Aorta (tissue), 5 donors: Measurements from ENCODE around the gene COTL1. TPM values are rescaled to one million over a fixed set of nuclear protein-coding genes. Genes with fewer than 3 reads are reported as not detected.
A peak's percentile ranks its signal among the peaks of the same experiment; 100 is the strongest.
"Not testable (repeated sequence)": the region's sequence is repeated elsewhere in the genome, so short reads cannot be mapped to it uniquely, and the experiment has no call there.

Experiments
- ATAC-seq: fragments of 200-7000 bp; cut with Tn5 transposase; one replicate; pipeline ENCODE4 v1.9.1; 2022; ENCODE audit warnings: moderate library complexity; ENCODE audit not compliant: low FRiP score
- DNase-seq, 2 donors: peaks; one replicate each; pipeline ENCODE4 v3.0.0-alpha.2; 2020
- H3K27ac ChIP-seq, 2 donors: one replicate each; pipeline ENCODE4 v1.5.1; 2013; ENCODE audit warnings: low read length in 2 of 2, mild to moderate bottlenecking in 2 of 2, moderate library complexity in 2 of 2, control low read depth in 1 of 2, inconsistent platforms in 1 of 2, low read depth in 1 of 2
- H3K27me3 ChIP-seq, 2 donors: one replicate each; pipeline ENCODE4 v1.6.1; 2013; ENCODE audit warnings: control low read depth in 1 of 2, low read length in 1 of 2, mild to moderate bottlenecking in 1 of 2, moderate library complexity in 1 of 2; ENCODE audit not compliant: insufficient read depth in 2 of 2, control insufficient read depth in 1 of 2
- H3K36me3 ChIP-seq, 2 donors: one replicate each; pipeline ENCODE4 v1.6.1; 2013; ENCODE audit warnings: control low read depth in 1 of 2, low read length in 1 of 2, mild to moderate bottlenecking in 1 of 2; ENCODE audit not compliant: insufficient read depth in 2 of 2, control insufficient read depth in 1 of 2
- H3K4me1 ChIP-seq, 2 donors: one replicate each; pipeline ENCODE4 v1.6.1; 2013; ENCODE audit warnings: low read length in 2 of 2, control low read depth in 1 of 2, mild to moderate bottlenecking in 1 of 2, moderate library complexity in 1 of 2; ENCODE audit not compliant: insufficient read depth in 2 of 2, control insufficient read depth in 1 of 2
- H3K4me3 ChIP-seq, 2 donors: one replicate each; pipeline ENCODE4 v1.5.1; 2013; ENCODE audit warnings: low read length in 2 of 2, control low read depth in 1 of 2, mild to moderate bottlenecking in 1 of 2
- H3K9me3 ChIP-seq: one replicate; pipeline ENCODE4 v1.6.1; 2013; ENCODE audit warnings: mild to moderate bottlenecking, low read length; ENCODE audit not compliant: control insufficient read depth
- WGBS, 2 donors: extraction: QIAGEN DNeasy Blood & Tissue Kit; methylation state at CpG; one replicate each; pipeline ENCODE4 v1.1.7; 2013; 5-methylcytosine and 5-hydroxymethylcytosine counted together
- intact Hi-C, 2 donors: fragments of 100-400 bp; cut with DNase I; formaldehyde crosslinking; loops; one replicate each; pipeline versions ENCODE4 v1.14.2 to v1.15.0; 2022
- polyA plus RNA-seq, 2 donors: library from polyadenylated mRNA; stranded (reverse); fragments of 200-250 nt; gene quantifications; one replicate each; pipeline ENCODE4 v1.2.3, GENCODE V29; 2013
- total RNA-seq, 2 donors: library from RNA; stranded (reverse); fragmentation: NEBNext Ultra II Directional; extraction: Animal tissue kit (Norgen Biotek cat#: 25700); gene quantifications; one replicate each; pipeline ENCODE4 v1.2.1, GENCODE V29; 2021
- donor health status: healthy with polysubstance abuse.
- donor health status: Bipolar disorder and iron deficiency.
- donor health status: DM: no; HTN: no; CAD: no.
- donor health status: DM: no; HTN: no; CAD: no.
- donor health status: DM: yes; HTN: yes; CAD: no.

Gene COTL1
- total and polyA plus RNA-seq, 4 donors, result 22.8 to 69.9 (median 60.0) TPM

DNA sequence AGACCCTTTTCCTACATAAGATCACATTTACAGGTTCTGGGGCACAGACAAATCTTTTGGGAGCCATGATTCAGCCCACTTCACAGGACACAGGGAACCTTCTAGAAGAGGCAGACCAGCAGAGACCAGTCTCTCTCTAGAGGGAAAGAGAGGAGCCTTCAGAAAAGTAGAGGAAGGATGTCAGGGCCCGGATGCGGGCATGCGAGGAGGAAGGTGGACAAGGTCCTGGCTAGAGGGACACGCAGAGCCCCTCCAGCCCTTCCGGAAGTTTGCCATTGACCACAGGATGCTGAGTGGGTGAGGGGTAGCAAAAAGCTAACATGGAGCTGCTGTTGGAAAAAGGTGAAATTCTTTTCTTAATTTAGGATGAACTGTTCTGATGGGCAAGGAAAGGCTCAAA is 57.6 kb downstream of the COTL1 start:
- Histone ChIP-seq H3K27me3 (no peaks in the 10 kb centered on the region), H3K36me3 (no peaks in the 10 kb centered on the region), H3K9me3 (no peaks in the 10 kb centered on the region), H3K27ac (no peak overlapping the region), H3K4me1 (no peaks in the 10 kb centered on the region), H3K4me3 (no peak overlapping the region)
- ATAC-seq, result no peak
- intact Hi-C loops, result no loop called here
- DNase-seq, result no peak
- 91 to 95% methylated on average over 5 of the region's 5 CpGs for WGBS, 2 donors

- 90 to 91% methylated on average over 14 of the region's 14 CpGs for WGBS, 2 donors
- ATAC-seq, result no peak
- no peak overlapping the region for H3K4me3 ChIP-seq
- H3K9me3 ChIP-seq, result no peaks in the 10 kb centered on the region
- no peak for DNase-seq
- no peaks in the 10 kb centered on the region for H3K27me3 ChIP-seq
- H3K4me1 ChIP-seq, result no peaks in the 10 kb centered on the region
- intact Hi-C loops, result no loop called here
- H3K27ac ChIP-seq, result no peak overlapping the region
- no peaks in the 10 kb centered on the region for H3K36me3 ChIP-seq
Observed at GRCh38 chr16:84559311-84559932, 58.5 kb downstream of the COTL1 start.

- H3K36me3 ChIP-seq, H3K4me3 ChIP-seq, H3K27me3 ChIP-seq, DNase-seq, intact Hi-C loops, H3K27ac ChIP-seq, H3K4me1 ChIP-seq, ATAC-seq, H3K9me3 ChIP-seq: not testable (repeated sequence)
- WGBS, 2 donors, result 95 to 97% methylated on average over 5 of the region's 5 CpGs
Observed at GRCh38 chr16:84558850-84559249, 59.0 kb downstream of the COTL1 start.

DNA sequence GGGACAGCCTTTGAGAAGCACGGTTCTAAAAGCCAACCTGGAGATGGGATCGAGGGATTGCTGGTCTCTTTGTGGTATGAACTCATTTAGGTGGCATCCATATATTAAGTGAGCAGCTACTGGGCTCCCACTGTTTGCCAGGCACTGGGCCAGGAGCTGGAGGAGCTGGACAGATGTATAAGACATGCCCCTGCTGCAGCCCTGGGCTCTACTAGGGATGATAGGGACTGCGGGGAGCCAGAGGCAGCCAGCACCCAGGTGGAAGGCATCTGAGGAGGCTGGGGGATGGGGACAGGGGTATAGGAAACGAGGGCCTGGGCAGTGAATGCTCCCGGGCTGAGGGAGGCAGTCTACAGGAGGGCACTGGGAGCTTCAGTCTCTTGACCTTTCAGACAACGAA is 60.4 kb downstream of the COTL1 start:
- Histone ChIP-seq H3K27ac (no peak overlapping the region), H3K9me3 (no peaks in the 10 kb centered on the region), H3K36me3 (no peaks in the 10 kb centered on the region), H3K4me1 (no peaks in the 10 kb centered on the region), H3K4me3 (no peak overlapping the region), H3K27me3 (no peaks in the 10 kb centered on the region)
- DNase-seq (no peak), ATAC-seq (no peak)
- intact Hi-C loops, result no loop called here
- WGBS, 2 donors, result 67% methylated on average over 6 of the region's 6 CpGs

GRCh38 chr16:84557059-84557458 is 60.8 kb downstream of the COTL1 start:
- intact Hi-C loops, result no loop called here
- H3K4me3 ChIP-seq, result no peak overlapping the region
- 47 to 49% methylated on average over 6 of the region's 6 CpGs for WGBS, 2 donors
- no peaks in the 10 kb centered on the region for H3K9me3 ChIP-seq
- no peak for DNase-seq
- no peaks in the 10 kb centered on the region for H3K27me3 ChIP-seq
- no peak overlapping the region for H3K27ac ChIP-seq
- H3K4me1 ChIP-seq, result no peaks in the 10 kb centered on the region
- ATAC-seq, result no peak
- no peaks in the 10 kb centered on the region for H3K36me3 ChIP-seq

DNA sequence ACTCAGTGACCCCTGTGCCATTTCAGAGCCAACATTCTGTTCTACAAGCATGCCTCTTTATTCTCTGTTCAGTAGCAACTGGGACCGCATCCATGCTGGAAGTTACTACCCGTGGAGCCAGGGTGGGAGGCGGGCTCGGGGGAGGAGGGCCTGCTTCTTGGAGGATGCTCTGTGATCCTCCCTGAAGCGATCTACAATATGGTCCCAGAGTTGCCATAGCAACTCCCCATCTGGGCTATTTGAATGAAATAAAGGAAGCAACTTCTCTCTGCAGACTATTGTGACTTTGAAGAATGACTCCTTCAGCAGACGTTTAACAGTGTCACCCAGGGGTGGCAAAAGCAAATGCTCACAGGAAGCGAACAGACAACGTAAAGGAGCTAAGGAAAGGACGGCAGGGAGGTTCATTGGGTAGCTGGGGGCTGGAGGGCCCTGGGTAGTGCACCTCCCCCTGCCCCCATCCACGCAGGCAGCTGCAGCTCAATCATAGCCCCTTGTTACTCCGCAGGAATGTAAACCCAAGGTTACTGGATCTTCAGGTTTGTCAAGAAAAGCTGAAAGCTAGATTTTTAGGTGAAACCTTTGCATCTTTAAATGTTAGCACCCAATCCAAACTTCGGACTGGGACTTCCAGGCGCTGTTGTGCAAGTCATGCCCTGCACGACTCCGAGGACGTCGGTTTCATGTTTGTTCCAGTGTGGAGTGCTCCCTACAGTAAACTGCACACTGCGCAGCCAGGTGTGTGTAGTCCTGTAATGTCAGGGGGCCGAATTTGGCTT is 62.3 kb downstream of the COTL1 start:
- H3K36me3 ChIP-seq, result no peaks in the 10 kb centered on the region
- H3K4me3 ChIP-seq, result no peak overlapping the region
- H3K4me1 ChIP-seq, result no peaks in the 10 kb centered on the region
- H3K9me3 ChIP-seq, result no peaks in the 10 kb centered on the region
- no peak for DNase-seq
- 59 to 66% methylated on average over 19 of the region's 19 CpGs for WGBS, 2 donors
- no peaks in the 10 kb centered on the region for H3K27me3 ChIP-seq
- intact Hi-C loops, result no loop called here
- no peak overlapping the region for H3K27ac ChIP-seq
- no peak for ATAC-seq

GRCh38 chr16:84554627-84555328 is 63.1 kb downstream of the COTL1 start:
- WGBS, 2 donors, result 94 to 96% methylated on average over 11 of the region's 11 CpGs
- Histone ChIP-seq H3K27ac (no peak overlapping the region), H3K4me1 (no peaks in the 10 kb centered on the region), H3K4me3 (no peak overlapping the region), H3K27me3 (no peaks in the 10 kb centered on the region), H3K36me3 (no peaks in the 10 kb centered on the region), H3K9me3 (no peaks in the 10 kb centered on the region)
- ATAC-seq (no peak), DNase-seq (no peak)
- intact Hi-C loops, result no loop called here

GRCh38 chr16:84553873-84554399 is 63.9 kb downstream of the COTL1 start:
- H3K4me3 ChIP-seq, result no peak overlapping the region
- no peak for ATAC-seq
- intact Hi-C loops, result no loop called here
- 93 to 94% methylated on average over 11 of the region's 11 CpGs for whole genome bisulfite sequencing, 2 donors
- no peaks in the 10 kb centered on the region for H3K9me3 ChIP-seq
- peak in 1 of 2 donors; percentile 53 for DNase-seq
- H3K27me3 ChIP-seq, result no peaks in the 10 kb centered on the region
- H3K36me3 ChIP-seq, result no peaks in the 10 kb centered on the region
- H3K27ac ChIP-seq, result no peak overlapping the region
- no peaks in the 10 kb centered on the region for H3K4me1 ChIP-seq
